ENCODE data around the gene PARG.

GRCh38 chr10:49803988-49804387, 137.8 kb downstream of the PARG start:
- TF ChIP-seq CTCF (IDR thresholded peaks at IDR 0.05; ENCODE audit: insufficient read depth, low read length) (no peak), GABPA (IDR thresholded peaks at IDR 0.05; ENCODE audit: low read depth) (no peak), SPI1 (IDR thresholded peaks at IDR 0.05; ENCODE audit: borderline replicate concordance, low read depth) (no peak), POLR2AphosphoS5 (IDR thresholded peaks at IDR 0.05; ENCODE audit: low read depth) (no peak), REST (IDR thresholded peaks at IDR 0.05; ENCODE audit: insufficient replicate concordance, low read depth) (no peak)

All from HL-60 (cell line).